Bronchial epithelial cell (primary cell): ENCODE results near the gene AOPEP. TPM values are rescaled to one million over a fixed set of nuclear protein-coding genes. Genes with fewer than 3 reads are reported as not detected.

Source experiments
- DNase-seq: peaks from one replicate; pipeline ENCODE4 v3.0.0-alpha.2; 2010; ENCODE audit warnings: low read depth
- FAIRE-seq: peaks from 2 replicates; lab custom pipeline; 2011; peaks lifted over from hg19 to GRCh38; lab: Jason Lieb, UNC
- H3K27me3 ChIP-seq: 2 replicates; pipeline ENCODE4 v1.5.1; 2011; ENCODE audit warnings: low read length; ENCODE audit not compliant: control insufficient read depth, insufficient read depth
- H3K36me3 ChIP-seq: 2 replicates; pipeline ENCODE4 v1.5.1; 2011; ENCODE audit warnings: low read length; ENCODE audit not compliant: control insufficient read depth, insufficient read depth
- H3K4me3 ChIP-seq: 2 replicates; pipeline ENCODE4 v1.5.1; 2011; ENCODE audit warnings: mild to moderate bottlenecking, low read depth, low read length, control low read depth
- CTCF ChIP-seq: IDR thresholded peaks from 2 replicates; pipeline ENCODE4 v1.5.1; 2011; ENCODE audit warnings: mild to moderate bottlenecking, moderate library complexity, low read length, control low read depth, inconsistent platforms; ENCODE audit not compliant: insufficient read depth, severe bottlenecking
- total RNA-seq: library from RNA; depleted of rRNA; stranded (reverse); fragments of >200 nt; gene quantifications from 2 replicates; pipeline ENCODE4 v1.2.1, GENCODE V29; 2014

AOPEP gene
- total RNA-seq, 1 donor from 2014 or later = 91.1 TPM

GRCh38 chr9:94833802-94834201, 107.3 kb downstream of the AOPEP start:
- no peak for FAIRE-seq
- TF ChIP-seq CTCF = no peak
- Histone ChIP-seq H3K4me3 (no peak overlapping the region), H3K27me3 (no peaks in the 10 kb centered on the region), H3K36me3 (no peaks in the 10 kb centered on the region)
- no peak for DNase-seq

- FAIRE-seq (no peak), DNase-seq (no peak)
- no peaks in the 10 kb centered on the region for H3K27me3 ChIP-seq
- no peak overlapping the region for H3K4me3 ChIP-seq
- no peaks in the 10 kb centered on the region for H3K36me3 ChIP-seq
- TF ChIP-seq CTCF = no peak
Measured at GRCh38 chr9:94837404-94837803, 110.9 kb downstream of the AOPEP start.

- Histone ChIP-seq H3K36me3 (no peaks in the 10 kb centered on the region), H3K27me3 (no peaks in the 10 kb centered on the region), H3K4me3 (no peak overlapping the region)
- no peak for TF ChIP-seq CTCF
- DNase-seq = no peak
- FAIRE-seq = no peak
Measured at GRCh38 chr9:94839398-94839797, 112.9 kb downstream of the AOPEP start.

GRCh38 chr9:94840738-94841137, 114.2 kb downstream of the AOPEP start:
- H3K36me3 ChIP-seq = no peaks in the 10 kb centered on the region
- no peak for DNase-seq
- TF ChIP-seq CTCF = no peak
- no peak for FAIRE-seq
- H3K27me3 ChIP-seq = no peaks in the 10 kb centered on the region
- H3K4me3 ChIP-seq = no peak overlapping the region

GRCh38 chr9:94843134-94843533, 116.6 kb downstream of the AOPEP start:
- no peak for TF ChIP-seq CTCF
- FAIRE-seq (no peak), DNase-seq (no peak)
- Histone ChIP-seq H3K27me3 (no peaks in the 10 kb centered on the region), H3K36me3 (no peaks in the 10 kb centered on the region), H3K4me3 (no peak overlapping the region)

GRCh38 chr9:94846739-94847138, 120.2 kb downstream of the AOPEP start:
- Histone ChIP-seq H3K4me3 (no peak overlapping the region), H3K36me3 (no peaks in the 10 kb centered on the region), H3K27me3 (no peaks in the 10 kb centered on the region)
- DNase-seq (no peak), FAIRE-seq (no peak)
- TF ChIP-seq CTCF = no peak
